Liver (tissue), 9 donors: Measurements from ENCODE around the gene VWA7. TPM values are rescaled to one million over a fixed set of nuclear protein-coding genes. Genes with fewer than 3 reads are reported as not detected.

Source experiments
- DNase-seq: peaks from one replicate; pipeline ENCODE4 v3.0.0-alpha.2; 2017; ENCODE audit warnings: low spot score
- H3K27ac ChIP-seq, 2 donors: one replicate each; pipeline ENCODE4 v1.7.0; 2013; ENCODE audit warnings: inconsistent platforms in 2 of 2, low read length in 2 of 2, control low read depth in 1 of 2, low read depth in 1 of 2, mild to moderate bottlenecking in 1 of 2
- H3K27me3 ChIP-seq, 4 donors: one replicate each; pipeline versions ENCODE4 v1.6.1 to v1.7.0; 2013; ENCODE audit warnings: low read length in 3 of 4, inconsistent platforms in 1 of 4, mild to moderate bottlenecking in 1 of 4, moderate library complexity in 1 of 4; ENCODE audit not compliant: control insufficient read depth in 4 of 4, insufficient read depth in 4 of 4
- H3K36me3 ChIP-seq, 4 donors: one replicate each; pipeline versions ENCODE4 v1.6.1 to v1.7.0; 2013; ENCODE audit warnings: low read length in 3 of 4, mild to moderate bottlenecking in 3 of 4, low read depth in 1 of 4, moderate library complexity in 1 of 4; ENCODE audit not compliant: control insufficient read depth in 4 of 4, insufficient read depth in 3 of 4
- H3K4me1 ChIP-seq, 4 donors: one replicate each; pipeline versions ENCODE4 v1.6.1 to v1.7.0; 2013; ENCODE audit warnings: low read length in 3 of 4, mild to moderate bottlenecking in 3 of 4, moderate library complexity in 1 of 4; ENCODE audit not compliant: control insufficient read depth in 4 of 4, insufficient read depth in 4 of 4
- H3K4me3 ChIP-seq, 3 donors: one replicate each; pipeline versions ENCODE4 v1.6.1 to v1.7.0; 2013; ENCODE audit warnings: low read length in 3 of 3, control low read depth in 1 of 3, low read depth in 1 of 3, mild to moderate bottlenecking in 1 of 3
- H3K9ac ChIP-seq, 2 donors: one replicate each; pipeline ENCODE4 v1.7.0; 2013; ENCODE audit warnings: low read length in 2 of 2, mild to moderate bottlenecking in 2 of 2, moderate library complexity in 2 of 2, control low read depth in 1 of 2, low read depth in 1 of 2
- H3K9me3 ChIP-seq, 4 donors: one replicate each; pipeline versions ENCODE4 v1.6.1 to v1.7.0; 2013; ENCODE audit warnings: low read length in 3 of 4; ENCODE audit not compliant: control insufficient read depth in 4 of 4
- ATF3 ChIP-seq: IDR thresholded peaks from 2 replicates; pipeline ENCODE4 v1.6.1; 2016; ENCODE audit warnings: antibody characterized with exemption
- CTCF ChIP-seq: fragments of 150-350 bp; IDR thresholded peaks from 2 replicates; pipeline ENCODE4 v1.5.1; 2017; ENCODE audit warnings: improper control_type of control experiment, low read depth, low read length; ENCODE audit not compliant: missing input control
- EGR1 ChIP-seq, 2 donors: IDR thresholded peaks; 2 replicates each; pipeline ENCODE4 v1.6.1; 2016 to 2018; ENCODE audit warnings: antibody characterized with exemption in 2 of 2, low read depth in 2 of 2
- FOXA1 ChIP-seq: IDR thresholded peaks from 2 replicates; pipeline ENCODE4 v1.6.1; 2016; ENCODE audit warnings: antibody characterized with exemption
- FOXA2 ChIP-seq: IDR thresholded peaks from 2 replicates; pipeline ENCODE4 v1.6.1; 2016; ENCODE audit warnings: antibody characterized with exemption
- GABPA ChIP-seq, 2 donors: IDR thresholded peaks in 1 of 2; conservative IDR thresholded peaks in 1 of 2; 2 replicates each; pipeline ENCODE4 v1.6.1; 2016; ENCODE audit warnings: antibody characterized with exemption in 2 of 2, mild to moderate bottlenecking in 1 of 2, moderate library complexity in 1 of 2
- HNF4A ChIP-seq, 2 donors: conservative IDR thresholded peaks; 2 replicates each; pipeline ENCODE4 v1.6.1; 2016; ENCODE audit warnings: antibody characterized with exemption in 2 of 2, mild to moderate bottlenecking in 2 of 2
- HNF4G ChIP-seq: IDR thresholded peaks from 2 replicates; pipeline ENCODE4 v1.6.1; 2016; ENCODE audit warnings: antibody characterized with exemption
- JUND ChIP-seq, 2 donors: IDR thresholded peaks; 2 replicates each; pipeline ENCODE4 v1.6.1; 2016; ENCODE audit warnings: antibody characterized with exemption in 2 of 2
- MAX ChIP-seq: IDR thresholded peaks from 2 replicates; pipeline ENCODE4 v1.6.1; 2016; ENCODE audit warnings: antibody characterized with exemption
- NR2F2 ChIP-seq: IDR thresholded peaks from 2 replicates; pipeline ENCODE4 v1.6.1; 2016; ENCODE audit warnings: antibody characterized with exemption
- RAD21 ChIP-seq, 2 donors: IDR thresholded peaks; 2 replicates each; pipeline ENCODE4 v1.6.1; 2016; ENCODE audit warnings: antibody characterized with exemption in 2 of 2, mild to moderate bottlenecking in 2 of 2
- REST ChIP-seq: IDR thresholded peaks from 2 replicates; pipeline ENCODE4 v1.6.1; 2016; ENCODE audit warnings: antibody characterized with exemption, mild to moderate bottlenecking
- RXRA ChIP-seq, 2 donors: IDR thresholded peaks; 2 replicates each; pipeline ENCODE4 v1.6.1; 2017 to 2018; ENCODE audit warnings: antibody characterized with exemption in 2 of 2, mild to moderate bottlenecking in 1 of 2
- SP1 ChIP-seq: IDR thresholded peaks from 2 replicates; pipeline ENCODE4 v1.6.1; 2018; ENCODE audit warnings: antibody characterized with exemption, mild to moderate bottlenecking
- TAF1 ChIP-seq: conservative IDR thresholded peaks from 2 replicates; pipeline ENCODE4 v1.6.1; 2016; ENCODE audit warnings: antibody characterized with exemption, mild to moderate bottlenecking
- YY1 ChIP-seq: IDR thresholded peaks from 2 replicates; pipeline ENCODE4 v1.6.1; 2016; ENCODE audit warnings: antibody characterized with exemption, mild to moderate bottlenecking
- ZBTB33 ChIP-seq: IDR thresholded peaks from 2 replicates; pipeline ENCODE4 v1.6.1; 2016; ENCODE audit warnings: antibody characterized with exemption
- WGBS: extraction: QIAGEN DNeasy Blood & Tissue Kit; methylation state at CpG from one replicate; pipeline ENCODE4 v1.1.7; 2013; 5-methylcytosine and 5-hydroxymethylcytosine counted together
- polyA plus RNA-seq, 2 donors: library from polyadenylated mRNA; stranded (reverse) in 1 of 2; unstranded in 1 of 2; fragments of 200-250 nt in 1 of 2; fragments of >200 nt in 1 of 2; fragmentation: Nextera tagmentation in 1 of 2; extraction: Ambion mirVana in 1 of 2; gene quantifications; one replicate each; pipeline versions ENCODE4 v1.2.1 to v1.2.3, GENCODE V29; 2013 to 2015
- total RNA-seq, 2 donors: library from RNA; depleted of rRNA; stranded (reverse); fragments of >200 nt; gene quantifications; one replicate each; pipeline ENCODE4 v1.2.3, GENCODE V29; 2014
- donor health status: healthy.
- donor health status: healthy.
- donor health status: healthy.
- donor health status: healthy.
- donor health status: healthy.

VWA7 gene
- total and polyA plus RNA-seq, 4 donors = 0.17 to 2.0 (median 0.92) TPM

GRCh38 chr6:31760790-31761189 is 16.3 kb downstream of the VWA7 start (continued):
- no peak for TF ChIP-seq ZBTB33
- TF ChIP-seq EGR1 (IDR thresholded peaks at IDR 0.05; ENCODE audit: low read depth in 2 of 2) = no peak
- TF ChIP-seq JUND (IDR thresholded peaks at IDR 0.05) = no peak
- no peak for TF ChIP-seq YY1
- no peak for TF ChIP-seq FOXA2

- Histone ChIP-seq H3K27ac (no peak overlapping the region), H3K9ac (no peak overlapping the region), H3K4me3 (no peak overlapping the region), H3K36me3 (no peaks in the 10 kb centered on the region), H3K27me3 (no peaks in the 10 kb centered on the region), H3K4me1 (no peaks in the 10 kb centered on the region), H3K9me3 (no peaks in the 10 kb centered on the region)
- no peak for DNase-seq
- TF ChIP-seq FOXA1 (no peak), HNF4G (no peak), GABPA (IDR thresholded peaks at IDR 0.05 in 1 of 2, conservative IDR thresholded peaks at IDR 0.05 in 1 of 2) (no peak), NR2F2 (no peak), CTCF (no peak), SP1 (no peak), RXRA (IDR thresholded peaks at IDR 0.05) (no peak), ZBTB33 (no peak), ATF3 (no peak), TAF1 (no peak), REST (no peak), EGR1 (IDR thresholded peaks at IDR 0.05; ENCODE audit: low read depth in 2 of 2) (no peak), HNF4A (conservative IDR thresholded peaks at IDR 0.05) (no peak), FOXA2 (no peak), JUND (IDR thresholded peaks at IDR 0.05) (no peak), MAX (no peak), YY1 (no peak), RAD21 (IDR thresholded peaks at IDR 0.05) (no peak)
- WGBS = over 99% methylated on average over 2 of the region's 2 CpGs
Measured at GRCh38 chr6:31758281-31758680, 18.8 kb downstream of the VWA7 start.
